H7 (cell line): Measurements from ENCODE around the gene HOXC9. TPM values are rescaled to one million over a fixed set of nuclear protein-coding genes. Genes with fewer than 3 reads are reported as not detected.

ENCODE experiments used
- DNase-seq: peaks from one replicate; pipeline ENCODE4 v3.0.0; 2012
- H3K27me3 ChIP-seq: 2 replicates; pipeline ENCODE4 v1.6.0; 2011; ENCODE audit warnings: mild to moderate bottlenecking, low read length; ENCODE audit not compliant: control insufficient read depth, insufficient read depth
- H3K36me3 ChIP-seq: replicated peaks from 2 replicates; pipeline ENCODE4 v1.5.1; 2011; ENCODE audit warnings: low read length; ENCODE audit not compliant: control insufficient read depth, insufficient read depth
- H3K4me3 ChIP-seq: 2 replicates; pipeline ENCODE4 v1.5.1; 2011; ENCODE audit warnings: low read depth, mild to moderate bottlenecking, control low read depth, low read length, moderate library complexity; ENCODE audit not compliant: insufficient read depth
- total RNA-seq: library from RNA; depleted of rRNA; stranded (reverse); fragments of >200 nt; shearing (Covaris generic); gene quantifications from 2 replicates; pipeline ENCODE4 v1.2.3, GENCODE V29; 2014; rRNA removed

The HOXC9 gene
- total RNA-seq, 1 experiment from 2014 or later: not detected

DNA sequence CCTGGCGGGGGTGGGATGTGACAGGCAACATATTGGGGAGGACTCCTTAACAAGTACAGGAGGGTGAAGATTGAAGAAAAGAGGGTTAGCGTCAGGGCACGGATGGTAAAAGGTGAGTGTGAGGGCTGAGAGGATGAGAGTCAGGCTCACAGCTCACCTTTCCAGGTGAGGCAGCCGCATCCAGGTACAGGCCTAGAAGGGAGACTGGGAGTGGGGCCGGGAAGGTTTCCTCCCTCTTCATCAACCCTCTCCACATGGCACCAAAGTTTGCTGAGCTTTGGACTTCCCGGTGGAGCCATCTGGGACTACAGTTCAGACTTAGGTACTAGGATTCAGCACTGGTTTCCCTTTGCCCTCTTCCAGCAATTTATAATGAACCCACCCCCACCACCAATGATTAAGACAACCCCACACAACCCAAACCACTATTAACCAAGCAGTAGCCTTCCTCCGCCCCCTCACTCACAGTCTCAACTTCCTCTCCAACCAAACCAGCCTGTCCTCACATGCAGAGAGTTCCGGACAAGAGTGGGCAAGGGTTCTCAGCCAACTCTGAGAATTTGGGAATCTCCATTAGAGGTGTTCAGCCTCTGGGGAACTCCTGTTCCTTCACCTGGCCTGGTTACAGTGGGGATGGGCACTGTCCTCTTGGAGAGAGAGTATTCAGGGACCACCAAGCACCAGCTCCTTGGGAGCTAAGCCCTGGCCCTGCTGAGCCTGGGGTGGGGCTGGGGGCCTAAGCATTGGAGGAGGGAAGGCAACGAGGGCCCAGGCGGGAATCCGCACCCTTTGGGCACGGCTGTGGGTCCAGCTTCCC, 51.3 kb downstream of the HOXC9 start:
- DNase-seq: peak; percentile 62
- Histone ChIP-seq H3K4me3 (no peak overlapping the region), H3K36me3 (no peaks in the 10 kb centered on the region), H3K27me3 (peaks cover 99% of the 10 kb centered on the region)

GRCh38 chr12:54051874-54052437, 52.0 kb downstream of the HOXC9 start:
- Histone ChIP-seq H3K4me3 (no peak overlapping the region), H3K27me3 (peaks cover 99% of the 10 kb centered on the region), H3K36me3 (no peaks in the 10 kb centered on the region)
- DNase-seq: peak; percentile 58

- peaks cover 99% of the 10 kb centered on the region for H3K27me3 ChIP-seq
- H3K4me3 ChIP-seq: no peak overlapping the region
- H3K36me3 ChIP-seq: no peaks in the 10 kb centered on the region
- DNase-seq: peak; percentile 65
Observed at GRCh38 chr12:54052438-54053002, 52.6 kb downstream of the HOXC9 start.

Other genes starting within 250 kb of the HOXC9 start
- not detected in 2 replicates for gene CISTR, start 248.2 kb upstream of the HOXC9 start, total RNA-seq
- gene HOXC13, start 61.3 kb upstream of the HOXC9 start, total RNA-seq: not detected in 2 replicates
- gene HOXC12, start 45.3 kb upstream of the HOXC9 start, total RNA-seq: not detected in 2 replicates
- gene HOXC11, start 27.0 kb upstream of the HOXC9 start, total RNA-seq: not detected in 2 replicates
- gene HOTAIR, start 25.2 kb upstream of the HOXC9 start, total RNA-seq: not detected in 2 replicates
- not detected in 2 replicates for gene HOXC10, start 15.0 kb upstream of the HOXC9 start, total RNA-seq
- gene HOXC8, start 8.8 kb downstream of the HOXC9 start, total RNA-seq: not detected in 2 replicates
- not detected in 2 replicates for gene HOXC6, start 28.3 kb downstream of the HOXC9 start, total RNA-seq
- gene HOXC5, start 32.9 kb downstream of the HOXC9 start, total RNA-seq: not detected in 2 replicates
- not detected in 2 replicates for gene HOXC4, start 53.7 kb downstream of the HOXC9 start, total RNA-seq
- 33.8 and 40.2 TPM in 2 replicates for gene SMUG1, start 188.8 kb downstream of the HOXC9 start, total RNA-seq